HFFc6 (cell line): ENCODE data around the gene LRRTM4. TPM values are rescaled to one million over a fixed set of nuclear protein-coding genes. Genes with fewer than 3 reads are reported as not detected.
"Not testable (repeated sequence)": the region's sequence is repeated elsewhere in the genome, so short reads cannot be mapped to it uniquely, and the experiment has no call there.

ENCODE experiments used
- DNase-seq: peaks from one replicate; pipeline ENCODE4 v3.0.0-alpha.2; 2018
- H3K27ac Mint-ChIP-seq: 2 replicates; pipeline ENCODE4 v1.8.0; 2020; ENCODE audit warnings: mild to moderate bottlenecking, mixed read lengths
- H3K27me3 Mint-ChIP-seq: 2 replicates; pipeline ENCODE4 v1.8.0; 2021; ENCODE audit warnings: mild to moderate bottlenecking, moderate library complexity, mixed read lengths; ENCODE audit not compliant: insufficient read depth
- H3K36me3 Mint-ChIP-seq: 2 replicates; pipeline ENCODE4 v1.8.0; 2021; ENCODE audit warnings: low read depth, mixed read lengths
- H3K4me1 Mint-ChIP-seq: 2 replicates; pipeline ENCODE4 v1.8.0; 2020; ENCODE audit warnings: low read depth, mixed read lengths
- H3K4me3 Mint-ChIP-seq: 2 replicates; pipeline ENCODE4 v1.8.0; 2020; ENCODE audit warnings: mild to moderate bottlenecking, moderate library complexity, mixed read lengths
- H3K9me3 Mint-ChIP-seq: 2 replicates; pipeline ENCODE4 v1.8.0; 2020; ENCODE audit warnings: mild to moderate bottlenecking, mixed read lengths
- total RNA-seq, 6 experiments: library from RNA; stranded (reverse); fragmentation: NEBNext Ultra II Directional; extraction: Animal tissue kit (Norgen Biotek cat#: 25700); gene quantifications; 2 replicates in 1 of 6; 3 replicates in 5 of 6; pipeline ENCODE4 v1.2.3, GENCODE V29; 2021
- TF ChIP-seq, protein P1 (sequence below): fragments of 200-600 bp; sonication (generic); IDR thresholded peaks from 2 replicates; pipeline ENCODE4 v1.5.0; 2021; ENCODE audit warnings: antibody characterized with exemption, mild to moderate bottlenecking

Gene LRRTM4
- total RNA-seq, 6 experiments from 2014 or later, result not detected

DNA sequence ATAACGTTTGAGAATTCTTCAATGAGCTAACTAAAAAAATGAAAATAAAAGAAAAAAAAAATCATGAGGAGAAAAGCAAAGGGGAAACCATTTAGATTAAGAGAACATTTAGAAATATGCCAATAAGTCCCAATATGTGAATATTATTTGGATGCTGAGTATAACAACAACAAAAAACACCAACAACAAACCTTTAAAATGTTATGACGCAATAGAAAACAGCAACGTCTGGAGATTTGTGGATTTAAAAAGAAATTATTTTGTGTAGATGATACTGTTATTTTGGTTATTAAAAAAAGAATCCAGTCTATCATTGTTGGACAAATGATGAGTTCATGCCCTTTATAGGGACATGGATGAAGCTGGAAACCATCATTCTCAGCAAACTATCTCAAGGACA is 417.2 kb downstream of the LRRTM4 start:
- no peak for DNase-seq
- Mint-ChIP-seq H3K27me3 (no peaks in the 10 kb centered on the region), H3K9me3 (peaks cover 35% of the 10 kb centered on the region)

DNA sequence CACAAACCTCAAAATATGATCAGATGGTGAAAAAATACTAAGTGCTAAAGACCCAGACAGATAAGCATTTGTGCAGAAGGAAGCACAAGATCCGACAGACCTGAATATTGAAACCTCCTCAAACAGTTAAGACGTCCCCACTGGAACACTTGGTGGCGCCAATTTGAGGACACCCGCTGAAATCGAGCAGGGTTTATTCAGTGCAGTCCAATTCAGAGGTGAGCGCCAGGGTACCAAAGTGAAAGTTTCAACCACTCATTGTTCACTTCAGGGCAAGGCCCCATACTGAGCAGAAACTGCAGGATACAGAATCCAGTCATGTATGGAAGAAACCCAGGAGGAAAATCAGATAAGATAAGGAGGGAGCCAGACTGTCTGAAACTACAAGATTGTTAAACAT is 417.6 kb downstream of the LRRTM4 start:
- no peak overlapping the region for H3K4me3 Mint-ChIP-seq
- no peaks in the 10 kb centered on the region for H3K36me3 Mint-ChIP-seq
- no peak overlapping the region for H3K27ac Mint-ChIP-seq
- H3K9me3 Mint-ChIP-seq, result peaks cover 38% of the 10 kb centered on the region
- no peaks in the 10 kb centered on the region for H3K4me1 Mint-ChIP-seq
- no peak for DNase-seq
- TF ChIP-seq, protein P1, sequence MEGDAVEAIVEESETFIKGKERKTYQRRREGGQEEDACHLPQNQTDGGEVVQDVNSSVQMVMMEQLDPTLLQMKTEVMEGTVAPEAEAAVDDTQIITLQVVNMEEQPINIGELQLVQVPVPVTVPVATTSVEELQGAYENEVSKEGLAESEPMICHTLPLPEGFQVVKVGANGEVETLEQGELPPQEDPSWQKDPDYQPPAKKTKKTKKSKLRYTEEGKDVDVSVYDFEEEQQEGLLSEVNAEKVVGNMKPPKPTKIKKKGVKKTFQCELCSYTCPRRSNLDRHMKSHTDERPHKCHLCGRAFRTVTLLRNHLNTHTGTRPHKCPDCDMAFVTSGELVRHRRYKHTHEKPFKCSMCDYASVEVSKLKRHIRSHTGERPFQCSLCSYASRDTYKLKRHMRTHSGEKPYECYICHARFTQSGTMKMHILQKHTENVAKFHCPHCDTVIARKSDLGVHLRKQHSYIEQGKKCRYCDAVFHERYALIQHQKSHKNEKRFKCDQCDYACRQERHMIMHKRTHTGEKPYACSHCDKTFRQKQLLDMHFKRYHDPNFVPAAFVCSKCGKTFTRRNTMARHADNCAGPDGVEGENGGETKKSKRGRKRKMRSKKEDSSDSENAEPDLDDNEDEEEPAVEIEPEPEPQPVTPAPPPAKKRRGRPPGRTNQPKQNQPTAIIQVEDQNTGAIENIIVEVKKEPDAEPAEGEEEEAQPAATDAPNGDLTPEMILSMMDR, result no peak
- H3K27me3 Mint-ChIP-seq, result no peaks in the 10 kb centered on the region

More for the DNA sequence above, 417.2 kb downstream of the LRRTM4 start:
- no peak overlapping the region for H3K4me3 Mint-ChIP-seq
- TF ChIP-seq, protein P1, result no peak
- H3K4me1 Mint-ChIP-seq, result no peaks in the 10 kb centered on the region
- H3K36me3 Mint-ChIP-seq, result no peaks in the 10 kb centered on the region
- H3K27ac Mint-ChIP-seq, result no peak overlapping the region

DNA sequence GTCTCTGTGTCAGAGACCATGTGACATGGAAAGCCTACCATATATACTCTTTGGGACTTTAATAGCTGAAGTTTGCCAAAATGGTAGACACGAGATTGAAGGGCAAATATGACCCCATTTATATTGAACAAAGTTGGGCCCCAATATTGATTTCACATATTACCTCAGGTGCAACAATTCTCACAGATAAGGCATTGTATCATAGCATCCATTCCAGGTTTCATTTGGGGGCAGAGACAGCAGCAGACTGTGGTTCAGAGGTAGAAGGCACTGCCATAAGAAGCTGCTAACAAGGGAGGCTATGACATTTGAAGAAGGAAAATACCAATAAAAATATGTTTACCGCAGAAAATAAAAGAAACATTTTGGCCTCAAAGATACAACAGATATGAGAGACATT is 419.2 kb downstream of the LRRTM4 start:
- Mint-ChIP-seq H3K27me3 (no peaks in the 10 kb centered on the region), H3K4me1 (no peaks in the 10 kb centered on the region), H3K27ac (no peak overlapping the region), H3K9me3 (peaks cover 36% of the 10 kb centered on the region), H3K36me3 (no peaks in the 10 kb centered on the region), H3K4me3 (no peak overlapping the region)
- TF ChIP-seq, protein P1, result no peak
- DNase-seq, result no peak

DNA sequence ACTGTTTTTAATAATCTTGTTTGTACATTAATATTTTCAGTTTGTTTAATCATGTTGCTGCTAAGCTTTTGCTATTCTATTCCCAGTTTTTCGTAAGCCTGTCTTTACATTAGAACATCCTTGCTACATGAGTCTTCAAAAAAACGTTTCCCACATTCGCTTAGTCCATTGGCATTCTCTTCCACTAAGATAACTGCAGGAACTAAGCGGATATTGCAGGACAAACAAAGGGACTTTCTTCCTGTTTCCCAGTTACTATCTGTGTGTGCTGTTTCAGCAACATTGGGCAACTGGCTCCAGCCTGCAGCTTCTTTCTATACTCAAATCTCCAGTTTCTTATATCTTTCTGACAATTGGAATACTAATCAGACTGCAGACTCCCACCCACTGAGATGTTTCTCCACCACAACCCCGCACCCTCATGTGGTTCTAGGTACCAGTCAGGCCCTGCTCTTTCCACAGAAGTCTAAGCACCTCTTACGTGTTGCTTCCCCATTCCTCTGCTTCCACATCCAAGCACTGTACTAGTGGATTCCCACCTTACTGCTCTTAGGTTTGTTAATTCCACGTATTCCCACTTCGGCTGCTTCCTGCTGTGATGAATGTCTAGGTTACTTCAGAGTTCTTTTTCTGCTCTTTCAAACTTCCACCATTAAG is 420.3 kb downstream of the LRRTM4 start:
- H3K36me3 Mint-ChIP-seq, result no peaks in the 10 kb centered on the region
- peaks cover 39% of the 10 kb centered on the region for H3K9me3 Mint-ChIP-seq
- no peak overlapping the region for H3K27ac Mint-ChIP-seq
- H3K4me3 Mint-ChIP-seq, result no peak overlapping the region
- no peak for DNase-seq
- TF ChIP-seq, protein P1, result no peak
- H3K27me3 Mint-ChIP-seq, result no peaks in the 10 kb centered on the region
- no peaks in the 10 kb centered on the region for H3K4me1 Mint-ChIP-seq

DNA sequence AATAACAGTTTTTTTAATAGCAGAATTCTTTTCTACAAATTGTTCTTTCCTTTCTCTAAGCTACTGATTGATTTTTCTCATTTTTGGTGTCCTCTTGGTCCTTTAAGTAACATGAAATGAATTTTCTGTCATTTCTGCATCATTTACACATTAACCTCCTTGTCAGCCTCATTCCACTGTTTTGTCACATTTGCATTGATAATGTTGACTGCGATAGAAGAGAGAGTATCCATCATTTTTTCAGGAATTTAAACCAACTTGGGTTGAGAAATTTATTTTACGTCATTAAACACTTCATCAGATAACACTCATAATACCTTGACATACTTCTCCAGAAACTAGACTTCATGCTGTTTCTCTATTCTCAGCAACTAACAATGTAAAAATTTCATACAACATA is 422.2 kb downstream of the LRRTM4 start:
- Mint-ChIP-seq H3K9me3 (peaks cover 35% of the 10 kb centered on the region), H3K36me3 (no peaks in the 10 kb centered on the region), H3K4me1 (no peaks in the 10 kb centered on the region), H3K4me3 (no peak overlapping the region), H3K27me3 (no peaks in the 10 kb centered on the region), H3K27ac (no peak overlapping the region)
- TF ChIP-seq, protein P1, result no peak
- DNase-seq, result no peak

DNA sequence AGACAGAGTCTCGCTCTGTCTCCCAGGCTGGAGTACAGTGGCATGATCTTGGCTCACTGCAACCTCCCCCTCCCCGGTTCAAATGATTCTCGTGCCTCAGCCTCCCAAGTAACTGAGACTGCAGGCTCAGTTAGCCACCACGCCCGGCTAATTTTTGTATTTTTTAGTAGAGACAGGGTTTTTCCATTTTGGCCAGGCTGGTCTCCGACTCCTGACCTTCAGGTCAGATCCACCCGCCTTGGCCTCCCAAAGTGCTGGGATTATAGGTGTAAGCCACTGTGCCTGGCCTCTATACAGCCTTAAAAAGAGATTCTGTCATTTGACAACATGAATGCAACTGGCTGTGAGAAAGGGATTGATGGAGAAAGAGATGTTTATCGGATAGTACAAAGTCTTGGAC is 426.7 kb downstream of the LRRTM4 start:
- H3K27ac Mint-ChIP-seq, H3K4me1 Mint-ChIP-seq, H3K4me3 Mint-ChIP-seq, DNase-seq, H3K36me3 Mint-ChIP-seq, H3K27me3 Mint-ChIP-seq: not testable (repeated sequence)
- peaks cover 15% of the 10 kb centered on the region for H3K9me3 Mint-ChIP-seq
